CD4-positive, alpha-beta memory T cell (primary cell): ENCODE data around the gene UCN. TPM values are rescaled to one million over a fixed set of nuclear protein-coding genes. Genes with fewer than 3 reads are reported as not detected.
A peak's percentile ranks its signal among the peaks of the same experiment; 100 is the strongest.
"Not testable (repeated sequence)": the region's sequence is repeated elsewhere in the genome, so short reads cannot be mapped to it uniquely, and the experiment has no call there.

Experiments
- CTCF ChIA-PET: fragments of 350-600 bp; sonication (Branson Sonifier 250); formaldehyde crosslinking; loops from one replicate; lab custom pipeline; 2021; ENCODE audit warnings: inconsistent platforms; ENCODE audit not compliant: partially characterized antibody; lab: Charles Lee
- POLR2A ChIA-PET: fragments of 350-600 bp; sonication (Branson Sonifier 250); formaldehyde crosslinking; loops from one replicate; lab custom pipeline; 2021; ENCODE audit not compliant: partially characterized antibody; lab: Charles Lee
- DNase-seq, 5 donors: peaks; one replicate each; pipeline versions ENCODE4 v3.0.0 to v3.0.0-alpha.2; 2020 to 2022; ENCODE audit warnings: mixed read lengths in 1 of 5
- H3K27ac ChIP-seq: one replicate; pipeline ENCODE4 v1.7.0; 2013; ENCODE audit warnings: low read depth, low read length
- H3K27me3 ChIP-seq: 2 replicates; pipeline ENCODE4 v1.7.0; 2013; ENCODE audit warnings: mild to moderate bottlenecking, low read length, moderate library complexity; ENCODE audit not compliant: insufficient read depth
- H3K36me3 ChIP-seq: 2 replicates; pipeline ENCODE4 v1.7.0; 2013; ENCODE audit warnings: mild to moderate bottlenecking, low read length, moderate library complexity; ENCODE audit not compliant: insufficient read depth
- H3K4me1 ChIP-seq: 2 replicates; pipeline ENCODE4 v1.7.0; 2013; ENCODE audit warnings: mild to moderate bottlenecking, low read length, moderate library complexity; ENCODE audit not compliant: insufficient read depth
- H3K4me3 ChIP-seq, 2 donors: one replicate each; pipeline ENCODE4 v1.7.0; 2013; ENCODE audit warnings: low read length in 2 of 2, mild to moderate bottlenecking in 1 of 2
- H3K9me3 ChIP-seq, 2 donors: one replicate each; pipeline ENCODE4 v1.7.0; 2013; ENCODE audit warnings: low read length in 2 of 2, control low read depth in 1 of 2; ENCODE audit not compliant: control insufficient read depth in 1 of 2
- H3K27ac Mint-ChIP-seq, 7 donors: one replicate each; pipeline ENCODE4 v1.8.0; 2020 to 2021; ENCODE audit warnings: mixed read lengths in 7 of 7, mild to moderate bottlenecking in 6 of 7, inconsistent platforms in 3 of 7, moderate library complexity in 3 of 7
- H3K27me3 Mint-ChIP-seq, 2 donors: one replicate each; pipeline ENCODE4 v1.8.0; 2020 to 2021; ENCODE audit warnings: mixed read lengths in 2 of 2
- H3K36me3 Mint-ChIP-seq, 2 donors: one replicate each; pipeline ENCODE4 v1.8.0; 2020 to 2021; ENCODE audit warnings: mixed read lengths in 2 of 2, inconsistent platforms in 1 of 2, mild to moderate bottlenecking in 1 of 2
- H3K4me1 Mint-ChIP-seq, 4 donors: one replicate each; pipeline ENCODE4 v1.8.0; 2020 to 2021; ENCODE audit warnings: mixed read lengths in 4 of 4, mild to moderate bottlenecking in 1 of 4
- H3K4me3 Mint-ChIP-seq, 8 donors: one replicate each; pipeline ENCODE4 v1.8.0; 2020 to 2021; ENCODE audit warnings: mixed read lengths in 8 of 8, mild to moderate bottlenecking in 7 of 8, moderate library complexity in 6 of 8, inconsistent platforms in 3 of 8
- H3K9me3 Mint-ChIP-seq, 8 donors: one replicate each; pipeline ENCODE4 v1.8.0; 2020 to 2021; ENCODE audit warnings: mixed read lengths in 8 of 8, mild to moderate bottlenecking in 5 of 8, inconsistent platforms in 3 of 8, moderate library complexity in 1 of 8
- intact Hi-C: fragments of 100-400 bp; cut with micrococcal nuclease; formaldehyde crosslinking; loops from one replicate; pipeline ENCODE4 v1.15.1; 2023
- polyA plus RNA-seq, 2 donors: library from polyadenylated mRNA; unstranded; fragments of 300-500 nt; fragmentation: Illumina TruSeq; gene quantifications; one replicate each; pipeline ENCODE4 v1.2.3, GENCODE V29; 2021
- total RNA-seq, 2 experiments: library from RNA; stranded (reverse); gene quantifications; one replicate each; pipeline ENCODE4 v1.2.3, GENCODE V29; 2021

The UCN gene
- total and polyA plus RNA-seq, 4 experiments from 2014 or later, result 0.84 to 5.4 (median 5.1) TPM; not detected in 1

GRCh38 chr2:27303093-27304025 is 4.9 kb downstream of the UCN start:
- Histone ChIP-seq H3K27ac (no peak overlapping the region), H3K4me1 (peaks cover 15% of the 10 kb centered on the region), H3K4me3 (no peak overlapping the region), H3K36me3 (no peaks in the 10 kb centered on the region), H3K27me3 (peaks cover 13% of the 10 kb centered on the region), H3K9me3 (no peaks in the 10 kb centered on the region)
- Mint-ChIP-seq H3K27me3 (peaks cover 18% of the 10 kb centered on the region in 2 donors), H3K9me3 (peaks cover 0 to 2% (median 0%) of the 10 kb centered on the region in 8 donors), H3K36me3 (no peaks in the 10 kb centered on the region), H3K4me3 (peak overlapping the region; percentile 64 to 84 (median 74)), H3K4me1 (peaks cover 0 to 9% (median 6%) of the 10 kb centered on the region in 4 donors), H3K27ac (peak overlapping the region in 5 of 7 donors; percentile 21 to 85 (median 75))
- ChIA-PET POLR2A (interaction anchor here (1.0 to 1.8 kb wide), 2 partner anchors 23 to 216 kb away, joined by 3 to 4 read pairs; no protein-coding TSS in a partner anchor), CTCF (interaction anchor here (0.6 to 4.4 kb wide), 48 partner anchors 10 to 1477 kb away, joined by 3 to 41 read pairs (median 5); partner anchors contain the start of genes ABHD1, EIF2B4, MAPRE3 and MPV17)
- intact Hi-C loops, result loop anchor here (1.0 kb wide), 3 partner anchors 133 to 342 kb away; no protein-coding TSS in a partner anchor
- DNase-seq, result peak in 4 of 5 donors; percentile 47 to 54 (median 50)

DNA sequence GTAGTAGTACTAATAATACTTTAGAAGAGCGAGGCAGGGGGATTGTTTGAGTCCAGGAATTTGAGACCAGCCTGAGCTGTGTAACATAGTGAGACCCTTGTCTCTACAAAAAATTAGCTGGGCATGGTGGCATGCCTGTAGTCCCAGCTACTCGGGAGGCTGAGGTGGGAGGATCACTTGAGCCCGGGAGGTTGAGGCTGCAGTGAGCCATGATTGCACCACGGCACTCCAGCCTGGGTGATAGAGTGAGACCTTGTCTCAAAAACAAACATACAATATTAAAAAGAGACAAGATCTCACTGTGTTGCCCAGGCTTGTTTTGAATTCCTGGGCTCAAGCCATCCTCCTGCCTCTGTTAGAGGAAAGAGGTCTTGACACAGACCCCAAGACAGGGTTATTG is 7.6 kb downstream of the UCN start:
- H3K4me3 Mint-ChIP-seq, H3K36me3 Mint-ChIP-seq, H3K4me1 Mint-ChIP-seq, H3K9me3 Mint-ChIP-seq, DNase-seq, H3K9me3 ChIP-seq, H3K4me3 ChIP-seq, H3K27me3 ChIP-seq, intact Hi-C loops, H3K4me1 ChIP-seq, H3K36me3 ChIP-seq, H3K27ac ChIP-seq: not testable (repeated sequence)
- ChIA-PET CTCF (interaction anchor here (1.0 to 4.4 kb wide), 4 partner anchors 7 to 455 kb away, joined by 3 to 41 read pairs (median 4); no protein-coding TSS in a partner anchor), POLR2A (interaction anchor here (1.3 kb wide), 1 partner anchor 21 kb away, joined by 4 read pairs; no protein-coding TSS in a partner anchor)
- Mint-ChIP-seq H3K27me3 (peaks cover 23 to 28% of the 10 kb centered on the region in 2 donors), H3K27ac (peak overlapping the region in 1 of 7 donors; percentile 50)

DNA sequence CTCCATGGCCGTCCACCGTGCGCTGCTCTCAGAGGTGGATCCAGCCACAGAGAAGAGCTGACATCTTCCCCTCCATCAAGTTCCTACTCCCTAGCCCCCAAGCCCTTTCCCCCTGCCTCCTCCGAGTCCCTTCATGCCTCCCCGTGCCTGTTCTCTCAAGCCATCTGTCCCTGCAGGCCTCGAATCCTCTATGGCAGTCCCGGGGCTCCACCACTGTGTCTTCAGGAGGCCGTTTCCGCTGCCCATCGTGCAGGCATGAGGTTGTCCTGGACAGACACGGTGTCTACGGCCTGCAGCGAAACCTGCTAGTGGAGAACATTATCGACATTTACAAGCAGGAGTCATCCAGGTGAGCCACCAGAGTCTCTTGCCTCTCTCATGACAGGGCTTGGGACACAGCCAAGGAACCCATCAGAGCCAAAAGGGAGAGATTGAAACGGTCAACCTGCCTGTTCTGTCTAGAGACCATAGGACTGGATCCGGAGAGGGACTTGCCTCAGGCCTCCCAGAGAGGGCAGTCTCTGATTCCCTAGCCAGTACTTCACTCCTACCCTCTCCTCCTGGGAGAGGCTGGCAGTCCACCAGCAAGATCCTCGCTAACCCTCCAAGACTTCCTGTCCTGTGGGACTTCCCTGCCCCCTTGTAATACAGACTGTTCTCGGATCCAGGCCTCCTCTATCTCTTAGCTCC is 9.7 kb downstream of the UCN start:
- H3K4me3 ChIP-seq, result no peak overlapping the region
- CTCF ChIA-PET, result interaction anchor here (0.8 to 1.5 kb wide), 3 partner anchors 19 to 337 kb away, joined by 3 to 4 read pairs (median 4); no protein-coding TSS in a partner anchor
- no peaks in the 10 kb centered on the region for H3K36me3 Mint-ChIP-seq
- H3K4me1 ChIP-seq, result no peaks in the 10 kb centered on the region
- intact Hi-C loops, result no loop called here
- POLR2A ChIA-PET, result no interaction called here
- H3K36me3 ChIP-seq, result no peaks in the 10 kb centered on the region
- no peaks in the 10 kb centered on the region for H3K9me3 ChIP-seq
- H3K27me3 ChIP-seq, result no peaks in the 10 kb centered on the region
- no peak overlapping the region for H3K27ac Mint-ChIP-seq
- DNase-seq, result no peak
- no peak overlapping the region for H3K27ac ChIP-seq
- peaks cover 0 to 4% (median 3%) of the 10 kb centered on the region in 4 donors for H3K4me1 Mint-ChIP-seq
- peaks cover 13 to 24% of the 10 kb centered on the region in 2 donors for H3K27me3 Mint-ChIP-seq
- H3K4me3 Mint-ChIP-seq, result no peak overlapping the region
- peaks cover 0 to 2% (median 0%) of the 10 kb centered on the region in 8 donors for H3K9me3 Mint-ChIP-seq

GRCh38 chr2:27297195-27297594 is 11.1 kb downstream of the UCN start:
- intact Hi-C loops, result no loop called here
- H3K9me3 Mint-ChIP-seq, result no peaks in the 10 kb centered on the region
- no peak for DNase-seq
- Histone ChIP-seq H3K27me3 (no peaks in the 10 kb centered on the region), H3K36me3 (no peaks in the 10 kb centered on the region), H3K4me1 (no peaks in the 10 kb centered on the region), H3K27ac (no peak overlapping the region), H3K4me3 (no peak overlapping the region), H3K9me3 (no peaks in the 10 kb centered on the region)
- H3K36me3 Mint-ChIP-seq, result no peaks in the 10 kb centered on the region
- ChIA-PET POLR2A (no interaction called here), CTCF (interaction anchor here (1.5 kb wide), 1 partner anchor 18 kb away, joined by 4 read pairs; no protein-coding TSS in a partner anchor)
- no peak overlapping the region for H3K27ac Mint-ChIP-seq
- H3K27me3 Mint-ChIP-seq, result peaks cover 13 to 30% of the 10 kb centered on the region in 2 donors
- H3K4me3 Mint-ChIP-seq, result no peak overlapping the region
- H3K4me1 Mint-ChIP-seq, result no peaks in the 10 kb centered on the region

GRCh38 chr2:27296481-27296880 is 11.8 kb downstream of the UCN start:
- DNase-seq, result no peak
- H3K4me1 Mint-ChIP-seq, result no peaks in the 10 kb centered on the region
- ChIA-PET POLR2A (no interaction called here), CTCF (no interaction called here)
- Histone ChIP-seq H3K4me3 (no peak overlapping the region), H3K27me3 (no peaks in the 10 kb centered on the region), H3K36me3 (no peaks in the 10 kb centered on the region), H3K27ac (no peak overlapping the region), H3K9me3 (no peaks in the 10 kb centered on the region), H3K4me1 (no peaks in the 10 kb centered on the region)
- H3K27me3 Mint-ChIP-seq, result peaks cover 18 to 35% of the 10 kb centered on the region in 2 donors
- no peak overlapping the region for H3K4me3 Mint-ChIP-seq
- H3K36me3 Mint-ChIP-seq, result no peaks in the 10 kb centered on the region
- intact Hi-C loops, result no loop called here
- no peak overlapping the region for H3K27ac Mint-ChIP-seq
- H3K9me3 Mint-ChIP-seq, result no peaks in the 10 kb centered on the region

GRCh38 chr2:27294928-27295327 is 13.3 kb downstream of the UCN start:
- H3K36me3 Mint-ChIP-seq, result no peaks in the 10 kb centered on the region
- no peak overlapping the region for H3K27ac Mint-ChIP-seq
- no peaks in the 10 kb centered on the region for H3K9me3 ChIP-seq
- ChIA-PET POLR2A (no interaction called here), CTCF (interaction anchor here (4.5 kb wide), 1 partner anchor 7 kb away, joined by 41 read pairs; no protein-coding TSS in a partner anchor)
- H3K27me3 Mint-ChIP-seq, result peaks cover 18 to 35% of the 10 kb centered on the region in 2 donors
- no peaks in the 10 kb centered on the region for H3K27me3 ChIP-seq
- no peaks in the 10 kb centered on the region for H3K9me3 Mint-ChIP-seq
- no peaks in the 10 kb centered on the region for H3K4me1 Mint-ChIP-seq
- no peaks in the 10 kb centered on the region for H3K4me1 ChIP-seq
- no peak overlapping the region for H3K4me3 Mint-ChIP-seq
- DNase-seq, result no peak
- H3K4me3 ChIP-seq, result no peak overlapping the region
- intact Hi-C loops, result no loop called here
- H3K36me3 ChIP-seq, result no peaks in the 10 kb centered on the region
- H3K27ac ChIP-seq, result no peak overlapping the region
